NCI-H82 treated with DMSO at 0.1 percent for 48 hours (cell line): ENCODE results near the gene EYS.

Source experiments
- DNase-seq: peaks from one replicate; lab custom pipeline; 2025; ENCODE audit not compliant: unreplicated experiment; lab: John Stamatoyannopoulos, UW

The EYS gene

GRCh38 chr6:64213697-64214096 lies 1493.3 kb downstream of the EYS start:
- DNase-seq = no peak

GRCh38 chr6:64197246-64197645 lies 1509.8 kb downstream of the EYS start:
- no peak for DNase-seq

- no peak for DNase-seq
Observed at GRCh38 chr6:64186592-64186991, 1520.4 kb downstream of the EYS start.

- no peak for DNase-seq
Observed at GRCh38 chr6:64185621-64186020, 1521.4 kb downstream of the EYS start.

- no peak for DNase-seq
Observed at GRCh38 chr6:64175296-64175695, 1531.7 kb downstream of the EYS start.

GRCh38 chr6:64170316-64170715 lies 1536.7 kb downstream of the EYS start:
- no peak for DNase-seq

GRCh38 chr6:64160486-64160885 lies 1546.5 kb downstream of the EYS start:
- no peak for DNase-seq

GRCh38 chr6:64155063-64155462 lies 1552.0 kb downstream of the EYS start:
- DNase-seq = no peak

- DNase-seq = no peak
Observed at GRCh38 chr6:64146876-64147275, 1560.2 kb downstream of the EYS start.

- no peak for DNase-seq
Observed at GRCh38 chr6:64146094-64146493, 1560.9 kb downstream of the EYS start.

GRCh38 chr6:64145658-64146057 lies 1561.4 kb downstream of the EYS start:
- DNase-seq = no peak

GRCh38 chr6:64143101-64143500 lies 1563.9 kb downstream of the EYS start:
- no peak for DNase-seq

GRCh38 chr6:64141680-64142079 lies 1565.3 kb downstream of the EYS start:
- no peak for DNase-seq

GRCh38 chr6:64128301-64129024 lies 1578.6 kb downstream of the EYS start:
- no peak for DNase-seq

- DNase-seq = no peak
Observed at GRCh38 chr6:64123761-64124633, 1583.0 kb downstream of the EYS start.

GRCh38 chr6:64122712-64123375 lies 1584.2 kb downstream of the EYS start:
- no peak for DNase-seq

- no peak for DNase-seq
Observed at GRCh38 chr6:64121011-64121565, 1585.9 kb downstream of the EYS start.

- no peak for DNase-seq
Observed at GRCh38 chr6:64113704-64114103, 1593.3 kb downstream of the EYS start.

- no peak for DNase-seq
Observed at GRCh38 chr6:64104051-64104450, 1603.0 kb downstream of the EYS start.

- DNase-seq = no peak
Observed at GRCh38 chr6:64103480-64103879, 1603.5 kb downstream of the EYS start.

- no peak for DNase-seq
Observed at GRCh38 chr6:64100702-64101303, 1606.2 kb downstream of the EYS start.
